HCT116 (cell line): ENCODE data around the gene APOA1. TPM values are rescaled to one million over a fixed set of nuclear protein-coding genes. Genes with fewer than 3 reads are reported as not detected.

Experiments
- ATAC-seq: fragments of 200-7000 bp; cut with Tn5 transposase; 2 replicates; pipeline ENCODE4 v1.9.1; 2020; ENCODE audit warnings: mild to moderate bottlenecking, moderate library complexity
- BruUV-seq: library from RNA; stranded (reverse); fragments of 400-500 nt; replicated peaks from 2 replicates; lab custom pipeline; 2021; lab: Mats Ljungman, UMichigan
- CTCF ChIA-PET: fragments of 300-600 bp; sonication (Branson Sonifier 250); formaldehyde crosslinking; loops from one replicate; lab custom pipeline; 2021; ENCODE audit warnings: antibody characterized with exemption; lab: Charles Lee
- POLR2A ChIA-PET: fragments of 300-600, 350-600 bp; sonication (Branson Sonifier 250); formaldehyde crosslinking; loops from one replicate; lab custom pipeline; 2021; ENCODE audit warnings: antibody characterized with exemption; lab: Charles Lee
- RAD21 ChIA-PET, 2 experiments: fragments of 300-600 bp; sonication (Branson Sonifier 250); formaldehyde crosslinking; loops; one replicate each; lab custom pipeline; 2023; ENCODE audit warnings: low total read pairs in 2 of 2; ENCODE audit not compliant: uncharacterized antibody in 2 of 2, unreplicated experiment in 2 of 2, low non-redundant PET in 1 of 2; lab: Charles Lee
- DNase-seq: peaks from one replicate; pipeline ENCODE4 v3.0.0-alpha.2; 2010; ENCODE audit warnings: low read depth, low spot score
- H2AFZ ChIP-seq: fragments of 200-600 bp; shearing (Covaris generic), sonication (generic); 2 replicates; pipeline ENCODE4 v1.6.1; 2017; ENCODE audit warnings: low read depth, mixed run types, mixed read lengths, antibody characterized with exemption, low read length; ENCODE audit not compliant: poor library complexity, severe bottlenecking
- H3K27ac ChIP-seq: 2 replicates; pipeline ENCODE4 v1.5.1; 2012; ENCODE audit warnings: low read depth, low read length
- H3K27me3 ChIP-seq: fragments of 200-600 bp; sonication (generic); 2 replicates; pipeline ENCODE4 v1.6.1; 2016; ENCODE audit warnings: mixed run types, low read length, mixed read lengths; ENCODE audit not compliant: insufficient read depth
- H3K36me3 ChIP-seq, 2 experiments: fragments of 200-500 bp in 1 of 2; fragments of 200-600 bp in 1 of 2; sonication (Bioruptor generic) in 1 of 2; sonication (generic) in 1 of 2; 2 replicates each; pipeline versions ENCODE4 v1.5.1 to v1.6.1; 2014 to 2016; ENCODE audit warnings: low read length in 2 of 2, inconsistent platforms in 1 of 2, mixed read lengths in 1 of 2, mixed run types in 1 of 2; ENCODE audit not compliant: insufficient read depth in 2 of 2, control insufficient read depth in 1 of 2
- H3K4me1 ChIP-seq, 2 experiments: fragments of 200-600 bp in 1 of 2; sonication (generic) in 1 of 2; 2 replicates each; pipeline versions ENCODE4 v1.5.1 to v1.6.1; 2012 to 2017; ENCODE audit warnings: low read length in 2 of 2, inconsistent platforms in 1 of 2, mild to moderate bottlenecking in 1 of 2, mixed read lengths in 1 of 2, mixed run types in 1 of 2, moderate library complexity in 1 of 2; ENCODE audit not compliant: insufficient read depth in 2 of 2, control insufficient read depth in 1 of 2
- H3K4me2 ChIP-seq: fragments of 200-600 bp; sonication (generic); 2 replicates; pipeline ENCODE4 v1.6.1; 2017; ENCODE audit warnings: mixed run types, low read length, mixed read lengths
- H3K4me3 ChIP-seq, 2 experiments: fragments of 200-600 bp in 1 of 2; sonication (generic) in 1 of 2; replicated peaks in 1 of 2; 2 replicates each; pipeline ENCODE4 v1.5.1; 2011 to 2016; ENCODE audit warnings: low read length in 2 of 2, control low read depth in 1 of 2, low read depth in 1 of 2, mild to moderate bottlenecking in 1 of 2, mixed read lengths in 1 of 2, mixed run types in 1 of 2
- H3K79me2 ChIP-seq: fragments of 200-600 bp; sonication (generic); 2 replicates; pipeline ENCODE4 v1.6.1; 2017; ENCODE audit warnings: mild to moderate bottlenecking, mixed run types, low read length, moderate library complexity, mixed read lengths; ENCODE audit not compliant: insufficient read depth
- H3K9ac ChIP-seq: fragments of 200-600 bp; sonication (generic); 2 replicates; pipeline ENCODE4 v1.6.1; 2016; ENCODE audit warnings: low read length, mixed read lengths
- H3K9me2 ChIP-seq: fragments of 200-600 bp; sonication (generic), shearing (Covaris generic); 2 replicates; pipeline ENCODE4 v1.6.1; 2017; ENCODE audit warnings: mixed run types, mild to moderate bottlenecking, moderate library complexity; ENCODE audit not compliant: insufficient read depth
- H3K9me3 ChIP-seq, 2 experiments: fragments of 200-500 bp in 1 of 2; fragments of 200-600 bp in 1 of 2; sonication (Bioruptor generic) in 1 of 2; sonication (generic) in 1 of 2; 2 replicates each; pipeline ENCODE4 v1.6.1; 2014 to 2017; ENCODE audit warnings: low read length in 2 of 2, mixed read lengths in 2 of 2, inconsistent platforms in 1 of 2, low read depth in 1 of 2, mild to moderate bottlenecking in 1 of 2, mixed run types in 1 of 2, moderate library complexity in 1 of 2; ENCODE audit not compliant: control insufficient read depth in 1 of 2, insufficient read depth in 1 of 2
- H4K20me1 ChIP-seq: fragments of 200-600 bp; sonication (generic), shearing (Covaris generic); 2 replicates; pipeline ENCODE4 v1.6.1; 2017; ENCODE audit warnings: mixed run types, mild to moderate bottlenecking, moderate library complexity; ENCODE audit not compliant: insufficient read depth
- EZH2 ChIP-seq: fragments of 200-600 bp; sonication (generic); IDR thresholded peaks from 2 replicates; pipeline ENCODE4 v1.6.1; 2017; ENCODE audit warnings: antibody characterized with exemption, mixed run types
- EZH2phosphoT487 ChIP-seq: fragments of 200-600 bp; IDR thresholded peaks from 2 replicates; pipeline ENCODE4 v1.6.1; 2018; ENCODE audit warnings: antibody characterized with exemption, borderline replicate concordance
- POLR2A ChIP-seq: IDR thresholded peaks from 2 replicates; pipeline ENCODE4 v1.7.0; 2011; ENCODE audit warnings: borderline replicate concordance; ENCODE audit not compliant: insufficient read depth, insufficient read length; ENCODE audit errors: extremely low read depth
- SIN3A ChIP-seq: IDR thresholded peaks from 2 replicates; pipeline ENCODE4 v1.6.1; 2012; ENCODE audit warnings: low read depth
- intact Hi-C: fragments of 100-400 bp; cut with micrococcal nuclease; formaldehyde crosslinking; loops from 2 replicates; pipeline ENCODE4 v1.10.0; 2022
- total RNA-seq: library from RNA; stranded (reverse); gene quantifications from one replicate; pipeline ENCODE4 v1.2.1, GENCODE V29; 2021; ENCODE audit not compliant: unreplicated experiment
- TF ChIP-seq, protein P1 (sequence below), 3 experiments: fragments of 200-600 bp in 1 of 3; sonication (generic) in 1 of 3; IDR thresholded peaks in 2 of 3; conservative IDR thresholded peaks in 1 of 3; 2 replicates each; pipeline ENCODE4 v1.5.1; 2012 to 2017; ENCODE audit warnings: low read depth in 2 of 3, low read length in 2 of 3, antibody characterized with exemption in 1 of 3, borderline replicate concordance in 1 of 3, control low read depth in 1 of 3, mild to moderate bottlenecking in 1 of 3, mixed read lengths in 1 of 3, mixed run types in 1 of 3, moderate library complexity in 1 of 3; ENCODE audit not compliant: insufficient read depth in 1 of 3

The APOA1 gene
- total RNA-seq, 1 experiment from 2014 or later, result 2.0 TPM

DNA sequence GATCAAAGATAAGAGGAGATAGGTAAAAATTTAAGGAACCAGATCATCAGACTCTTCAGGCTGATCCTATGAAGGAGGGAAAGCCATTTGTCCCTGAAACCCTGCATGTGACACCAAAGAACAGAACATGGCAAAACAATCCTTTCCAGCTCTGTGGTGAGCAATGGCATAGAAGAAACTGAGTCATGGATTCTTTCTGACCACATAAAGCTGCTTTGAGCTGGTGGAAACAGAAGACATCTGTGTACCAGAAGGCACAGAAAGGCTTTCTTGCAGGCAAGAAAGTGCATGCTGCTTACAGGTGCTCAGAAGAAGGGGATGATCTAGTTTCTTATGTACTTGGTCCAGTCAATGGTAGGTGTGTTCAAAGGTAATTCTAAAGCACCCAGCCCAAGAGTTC is 45.0 kb upstream of the APOA1 start:
- Histone ChIP-seq H3K4me3 (no peak overlapping the region), H3K9me3 (no peaks in the 10 kb centered on the region), H3K27ac (no peak overlapping the region), H2AFZ (no peak overlapping the region), H3K4me1 (peaks cover 0 to 5% of the 10 kb centered on the region in 2 experiments; a peak in 1 of 4 replicates), H3K9ac (no peak overlapping the region), H3K79me2 (no peaks in the 10 kb centered on the region), H3K36me3 (no peaks in the 10 kb centered on the region), H3K4me2 (no peak overlapping the region), H3K27me3 (no peaks in the 10 kb centered on the region), H3K9me2 (no peaks in the 10 kb centered on the region), H4K20me1 (no peaks in the 10 kb centered on the region)
- DNase-seq, result peak; percentile 13
- RAD21 ChIA-PET, result no interaction called here
- no peak for TF ChIP-seq SIN3A
- CTCF ChIA-PET, result no interaction called here
- no TSS peak for BruUV-seq
- peak; percentile 46; the same call in 1 of the 2 replicates for ATAC-seq
- POLR2A ChIA-PET, result no interaction called here
- intact Hi-C loops, result no loop called here

DNA sequence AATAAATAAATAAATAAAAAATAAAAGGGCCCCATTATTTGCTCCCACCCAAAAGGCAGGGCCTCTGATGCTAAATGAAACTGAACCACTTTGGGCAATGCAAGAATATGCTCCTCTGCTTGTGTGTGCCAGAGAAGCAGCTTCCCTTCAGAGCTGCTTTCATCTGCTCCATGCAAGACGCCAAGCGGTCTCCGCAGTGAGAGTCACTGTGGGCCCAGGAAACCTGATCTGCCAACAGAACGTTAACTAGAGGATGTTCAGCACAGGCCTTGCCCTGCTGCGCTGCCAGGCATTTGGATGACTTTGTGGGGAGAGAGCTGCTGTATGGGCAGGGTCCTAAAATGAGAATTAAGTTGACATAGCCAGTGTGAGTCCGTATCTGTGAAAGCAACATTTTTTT is 43.7 kb upstream of the APOA1 start:
- Histone ChIP-seq H3K27ac (no peak overlapping the region), H3K9me2 (no peaks in the 10 kb centered on the region), H2AFZ (no peak overlapping the region), H3K79me2 (no peaks in the 10 kb centered on the region), H3K9me3 (no peaks in the 10 kb centered on the region), H3K9ac (no peak overlapping the region), H3K4me3 (no peak overlapping the region), H3K36me3 (0 out of 4 replicates have a peak, but pooled peaks cover 0 to 1% of the 10 kb centered on the region in 2 experiments), H3K4me2 (no peak overlapping the region), H4K20me1 (no peaks in the 10 kb centered on the region), H3K27me3 (no peaks in the 10 kb centered on the region)
- no peak for ATAC-seq
- POLR2A ChIA-PET, result interaction anchor here (0.7 kb wide), 1 partner anchor 194 kb away, joined by 3 read pairs; no protein-coding TSS in a partner anchor
- no TSS peak for BruUV-seq
- intact Hi-C loops, result loop anchor here (2.0 kb wide), 1 partner anchor 216 kb away; no protein-coding TSS in a partner anchor
- RAD21 ChIA-PET, result interaction anchor here in 1 of 2 experiments (1.6 kb wide), 1 partner anchor 225 kb away, joined by 3 read pairs; no protein-coding TSS in a partner anchor
- CTCF ChIA-PET, result interaction anchor here (0.9 to 3.1 kb wide), 3 partner anchors 45 to 225 kb away, joined by 3 to 34 read pairs (median 7); no protein-coding TSS in a partner anchor
- DNase-seq, result no peak
- TF ChIP-seq POLR2A (no peak), EZH2 (no peak), EZH2phosphoT487 (no peak)
- TF ChIP-seq, protein P1, sequence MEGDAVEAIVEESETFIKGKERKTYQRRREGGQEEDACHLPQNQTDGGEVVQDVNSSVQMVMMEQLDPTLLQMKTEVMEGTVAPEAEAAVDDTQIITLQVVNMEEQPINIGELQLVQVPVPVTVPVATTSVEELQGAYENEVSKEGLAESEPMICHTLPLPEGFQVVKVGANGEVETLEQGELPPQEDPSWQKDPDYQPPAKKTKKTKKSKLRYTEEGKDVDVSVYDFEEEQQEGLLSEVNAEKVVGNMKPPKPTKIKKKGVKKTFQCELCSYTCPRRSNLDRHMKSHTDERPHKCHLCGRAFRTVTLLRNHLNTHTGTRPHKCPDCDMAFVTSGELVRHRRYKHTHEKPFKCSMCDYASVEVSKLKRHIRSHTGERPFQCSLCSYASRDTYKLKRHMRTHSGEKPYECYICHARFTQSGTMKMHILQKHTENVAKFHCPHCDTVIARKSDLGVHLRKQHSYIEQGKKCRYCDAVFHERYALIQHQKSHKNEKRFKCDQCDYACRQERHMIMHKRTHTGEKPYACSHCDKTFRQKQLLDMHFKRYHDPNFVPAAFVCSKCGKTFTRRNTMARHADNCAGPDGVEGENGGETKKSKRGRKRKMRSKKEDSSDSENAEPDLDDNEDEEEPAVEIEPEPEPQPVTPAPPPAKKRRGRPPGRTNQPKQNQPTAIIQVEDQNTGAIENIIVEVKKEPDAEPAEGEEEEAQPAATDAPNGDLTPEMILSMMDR (IDR thresholded peaks at IDR 0.05 in 2 of 3, conservative IDR thresholded peaks at IDR 0.05 in 1 of 3; ENCODE audit: borderline replicate concordance in 1 of 3, insufficient read depth in 1 of 3, low read depth in 2 of 3, low read length in 2 of 3), result no peak
- TF ChIP-seq, all 23 proteins: peak for 0
- H3K4me1 ChIP-seq, result peaks cover 0 to 5% of the 10 kb centered on the region in 2 experiments; a peak in 1 of 4 replicates
